ENCODE measurements around the gene CELF1. TPM values are rescaled to one million over a fixed set of nuclear protein-coding genes. Genes with fewer than 3 reads are reported as not detected.

The CELF1 gene
- total and polyA plus RNA-seq, 2 experiments from 2014 or later = 124 to 233 TPM

DNA sequence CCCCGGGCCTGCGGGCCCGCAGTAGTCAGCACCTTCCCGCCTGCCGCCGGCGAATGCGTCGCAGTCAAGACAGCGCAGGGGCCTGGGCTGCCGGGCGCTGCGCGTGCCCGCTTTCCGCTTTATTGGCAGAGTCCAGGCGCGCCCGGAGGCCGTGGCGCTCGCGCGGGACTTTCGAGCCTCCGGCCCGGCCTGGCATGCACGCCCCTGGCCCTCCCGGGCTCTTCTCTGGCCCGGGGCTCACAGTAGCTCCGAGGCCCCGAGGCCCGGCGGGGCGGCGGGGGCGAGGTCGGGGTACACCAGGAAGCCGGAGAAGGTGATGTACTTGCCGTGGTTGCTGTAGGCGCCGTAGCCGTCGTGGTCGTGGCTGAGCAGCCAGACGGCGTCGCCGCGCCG is 36.6 kb upstream of the CELF1 start:
- Mint-ChIP-seq H3K4me3 (peak overlapping the region; percentile 59; the same call in 2 of the 3 replicates), H3K27me3 (ENCODE audit: insufficient read depth, low read depth, poor library complexity) (peaks cover 49% of the 10 kb centered on the region), H3K9me3 (no peaks in the 10 kb centered on the region), H3K4me1 (peaks cover 19% of the 10 kb centered on the region), H3K27ac (no peak overlapping the region), H3K36me3 (ENCODE audit: low read depth) (peaks cover 9% of the 10 kb centered on the region)
- Histone ChIP-seq H2AFZ (peak overlapping the region; percentile 91; the same call in 1 of the 2 replicates), H3K27me3 (ENCODE audit: insufficient read depth) (peaks cover 53% of the 10 kb centered on the region), H3K36me3 (ENCODE audit: insufficient read depth) (no peaks in the 10 kb centered on the region), H3K79me2 (replicated peaks; ENCODE audit: insufficient read depth) (no peaks in the 10 kb centered on the region), H3K27ac (ENCODE audit: low read depth) (no peak overlapping the region), H3K9me2 (ENCODE audit: insufficient read depth) (0 out of 2 replicates have a peak, but pooled peaks cover 6% of the 10 kb centered on the region), H3K4me1 (ENCODE audit: insufficient read depth) (peaks cover 20% of the 10 kb centered on the region), H3K4me3 (peak overlapping the region; percentile 53), H4K20me1 (replicated peaks; ENCODE audit: insufficient read depth) (peaks cover 5% of the 10 kb centered on the region; the same call in 1 of the 2 replicates), H3K4me2 (peak overlapping the region; percentile 77), H3F3A (replicated peaks; ENCODE audit: low read depth) (no peaks in the 10 kb centered on the region)
- no peak for TF ChIP-seq STAT1 (IDR thresholded peaks at IDR 0.05; ENCODE audit: unreplicated experiment)
- TF ChIP-seq, protein P1, sequence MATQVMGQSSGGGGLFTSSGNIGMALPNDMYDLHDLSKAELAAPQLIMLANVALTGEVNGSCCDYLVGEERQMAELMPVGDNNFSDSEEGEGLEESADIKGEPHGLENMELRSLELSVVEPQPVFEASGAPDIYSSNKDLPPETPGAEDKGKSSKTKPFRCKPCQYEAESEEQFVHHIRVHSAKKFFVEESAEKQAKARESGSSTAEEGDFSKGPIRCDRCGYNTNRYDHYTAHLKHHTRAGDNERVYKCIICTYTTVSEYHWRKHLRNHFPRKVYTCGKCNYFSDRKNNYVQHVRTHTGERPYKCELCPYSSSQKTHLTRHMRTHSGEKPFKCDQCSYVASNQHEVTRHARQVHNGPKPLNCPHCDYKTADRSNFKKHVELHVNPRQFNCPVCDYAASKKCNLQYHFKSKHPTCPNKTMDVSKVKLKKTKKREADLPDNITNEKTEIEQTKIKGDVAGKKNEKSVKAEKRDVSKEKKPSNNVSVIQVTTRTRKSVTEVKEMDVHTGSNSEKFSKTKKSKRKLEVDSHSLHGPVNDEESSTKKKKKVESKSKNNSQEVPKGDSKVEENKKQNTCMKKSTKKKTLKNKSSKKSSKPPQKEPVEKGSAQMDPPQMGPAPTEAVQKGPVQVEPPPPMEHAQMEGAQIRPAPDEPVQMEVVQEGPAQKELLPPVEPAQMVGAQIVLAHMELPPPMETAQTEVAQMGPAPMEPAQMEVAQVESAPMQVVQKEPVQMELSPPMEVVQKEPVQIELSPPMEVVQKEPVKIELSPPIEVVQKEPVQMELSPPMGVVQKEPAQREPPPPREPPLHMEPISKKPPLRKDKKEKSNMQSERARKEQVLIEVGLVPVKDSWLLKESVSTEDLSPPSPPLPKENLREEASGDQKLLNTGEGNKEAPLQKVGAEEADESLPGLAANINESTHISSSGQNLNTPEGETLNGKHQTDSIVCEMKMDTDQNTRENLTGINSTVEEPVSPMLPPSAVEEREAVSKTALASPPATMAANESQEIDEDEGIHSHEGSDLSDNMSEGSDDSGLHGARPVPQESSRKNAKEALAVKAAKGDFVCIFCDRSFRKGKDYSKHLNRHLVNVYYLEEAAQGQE (IDR thresholded peaks at IDR 0.05; ENCODE audit: unreplicated experiment) = no peak
- TF ChIP-seq, protein P2, sequence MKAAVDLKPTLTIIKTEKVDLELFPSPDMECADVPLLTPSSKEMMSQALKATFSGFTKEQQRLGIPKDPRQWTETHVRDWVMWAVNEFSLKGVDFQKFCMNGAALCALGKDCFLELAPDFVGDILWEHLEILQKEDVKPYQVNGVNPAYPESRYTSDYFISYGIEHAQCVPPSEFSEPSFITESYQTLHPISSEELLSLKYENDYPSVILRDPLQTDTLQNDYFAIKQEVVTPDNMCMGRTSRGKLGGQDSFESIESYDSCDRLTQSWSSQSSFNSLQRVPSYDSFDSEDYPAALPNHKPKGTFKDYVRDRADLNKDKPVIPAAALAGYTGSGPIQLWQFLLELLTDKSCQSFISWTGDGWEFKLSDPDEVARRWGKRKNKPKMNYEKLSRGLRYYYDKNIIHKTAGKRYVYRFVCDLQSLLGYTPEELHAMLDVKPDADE (IDR thresholded peaks at IDR 0.05) = no peak
- TF ChIP-seq EZH2 (IDR thresholded peaks at IDR 0.05; ENCODE audit: low read depth, unreplicated experiment) = no peak
- TF ChIP-seq CTCF (conservative IDR thresholded peaks at IDR 0.05; ENCODE audit: low read depth in 2 of 2) = no peak
- TF ChIP-seq POLR2AphosphoS5 (IDR thresholded peaks at IDR 0.05; ENCODE audit: low read depth) = no peak
- TF ChIP-seq JUNB (IDR thresholded peaks at IDR 0.05; ENCODE audit: unreplicated experiment) = no peak
- TF ChIP-seq NANOG (IDR thresholded peaks at IDR 0.05; ENCODE audit: borderline replicate concordance) = no peak
- TF ChIP-seq, protein P3, sequence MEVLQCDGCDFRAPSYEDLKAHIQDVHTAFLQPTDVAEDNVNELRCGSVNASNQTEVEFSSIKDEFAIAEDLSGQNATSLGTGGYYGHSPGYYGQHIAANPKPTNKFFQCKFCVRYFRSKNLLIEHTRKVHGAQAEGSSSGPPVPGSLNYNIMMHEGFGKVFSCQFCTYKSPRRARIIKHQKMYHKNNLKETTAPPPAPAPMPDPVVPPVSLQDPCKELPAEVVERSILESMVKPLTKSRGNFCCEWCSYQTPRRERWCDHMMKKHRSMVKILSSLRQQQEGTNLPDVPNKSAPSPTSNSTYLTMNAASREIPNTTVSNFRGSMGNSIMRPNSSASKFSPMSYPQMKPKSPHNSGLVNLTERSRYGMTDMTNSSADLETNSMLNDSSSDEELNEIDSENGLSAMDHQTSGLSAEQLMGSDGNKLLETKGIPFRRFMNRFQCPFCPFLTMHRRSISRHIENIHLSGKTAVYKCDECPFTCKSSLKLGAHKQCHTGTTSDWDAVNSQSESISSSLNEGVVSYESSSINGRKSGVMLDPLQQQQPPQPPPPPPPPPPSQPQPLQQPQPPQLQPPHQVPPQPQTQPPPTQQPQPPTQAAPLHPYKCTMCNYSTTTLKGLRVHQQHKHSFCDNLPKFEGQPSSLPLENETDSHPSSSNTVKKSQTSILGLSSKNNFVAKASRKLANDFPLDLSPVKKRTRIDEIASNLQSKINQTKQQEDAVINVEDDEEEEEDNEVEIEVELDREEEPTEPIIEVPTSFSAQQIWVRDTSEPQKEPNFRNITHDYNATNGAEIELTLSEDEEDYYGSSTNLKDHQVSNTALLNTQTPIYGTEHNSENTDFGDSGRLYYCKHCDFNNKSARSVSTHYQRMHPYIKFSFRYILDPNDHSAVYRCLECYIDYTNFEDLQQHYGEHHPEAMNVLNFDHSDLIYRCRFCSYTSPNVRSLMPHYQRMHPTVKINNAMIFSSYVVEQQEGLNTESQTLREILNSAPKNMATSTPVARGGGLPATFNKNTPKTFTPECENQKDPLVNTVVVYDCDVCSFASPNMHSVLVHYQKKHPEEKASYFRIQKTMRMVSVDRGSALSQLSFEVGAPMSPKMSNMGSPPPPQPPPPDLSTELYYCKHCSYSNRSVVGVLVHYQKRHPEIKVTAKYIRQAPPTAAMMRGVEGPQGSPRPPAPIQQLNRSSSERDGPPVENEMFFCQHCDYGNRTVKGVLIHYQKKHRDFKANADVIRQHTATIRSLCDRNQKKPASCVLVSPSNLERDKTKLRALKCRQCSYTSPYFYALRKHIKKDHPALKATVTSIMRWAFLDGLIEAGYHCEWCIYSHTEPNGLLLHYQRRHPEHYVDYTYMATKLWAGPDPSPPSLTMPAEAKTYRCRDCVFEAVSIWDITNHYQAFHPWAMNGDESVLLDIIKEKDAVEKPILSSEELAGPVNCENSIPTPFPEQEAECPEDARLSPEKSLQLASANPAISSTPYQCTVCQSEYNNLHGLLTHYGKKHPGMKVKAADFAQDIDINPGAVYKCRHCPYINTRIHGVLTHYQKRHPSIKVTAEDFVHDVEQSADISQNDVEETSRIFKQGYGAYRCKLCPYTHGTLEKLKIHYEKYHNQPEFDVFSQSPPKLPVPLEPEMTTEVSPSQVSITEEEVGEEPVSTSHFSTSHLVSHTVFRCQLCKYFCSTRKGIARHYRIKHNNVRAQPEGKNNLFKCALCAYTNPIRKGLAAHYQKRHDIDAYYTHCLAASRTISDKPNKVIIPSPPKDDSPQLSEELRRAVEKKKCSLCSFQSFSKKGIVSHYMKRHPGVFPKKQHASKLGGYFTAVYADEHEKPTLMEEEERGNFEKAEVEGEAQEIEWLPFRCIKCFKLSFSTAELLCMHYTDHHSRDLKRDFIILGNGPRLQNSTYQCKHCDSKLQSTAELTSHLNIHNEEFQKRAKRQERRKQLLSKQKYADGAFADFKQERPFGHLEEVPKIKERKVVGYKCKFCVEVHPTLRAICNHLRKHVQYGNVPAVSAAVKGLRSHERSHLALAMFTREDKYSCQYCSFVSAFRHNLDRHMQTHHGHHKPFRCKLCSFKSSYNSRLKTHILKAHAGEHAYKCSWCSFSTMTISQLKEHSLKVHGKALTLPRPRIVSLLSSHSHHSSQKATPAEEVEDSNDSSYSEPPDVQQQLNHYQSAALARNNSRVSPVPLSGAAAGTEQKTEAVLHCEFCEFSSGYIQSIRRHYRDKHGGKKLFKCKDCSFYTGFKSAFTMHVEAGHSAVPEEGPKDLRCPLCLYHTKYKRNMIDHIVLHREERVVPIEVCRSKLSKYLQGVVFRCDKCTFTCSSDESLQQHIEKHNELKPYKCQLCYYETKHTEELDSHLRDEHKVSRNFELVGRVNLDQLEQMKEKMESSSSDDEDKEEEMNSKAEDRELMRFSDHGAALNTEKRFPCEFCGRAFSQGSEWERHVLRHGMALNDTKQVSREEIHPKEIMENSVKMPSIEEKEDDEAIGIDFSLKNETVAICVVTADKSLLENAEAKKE (CRISPR knock-in tag; IDR thresholded peaks at IDR 0.05) = no peak
- TF ChIP-seq ZNF331 (CRISPR knock-in tag; IDR thresholded peaks at IDR 0.05; ENCODE audit: low read depth) = no peak
- ATAC-seq (peak; percentile 9), DNase-seq (ENCODE audit: low spot score) (no peak)

All from GM23338 (cell line).